ENCODE results near the gene CNIH3.

The CNIH3 gene

DNA sequence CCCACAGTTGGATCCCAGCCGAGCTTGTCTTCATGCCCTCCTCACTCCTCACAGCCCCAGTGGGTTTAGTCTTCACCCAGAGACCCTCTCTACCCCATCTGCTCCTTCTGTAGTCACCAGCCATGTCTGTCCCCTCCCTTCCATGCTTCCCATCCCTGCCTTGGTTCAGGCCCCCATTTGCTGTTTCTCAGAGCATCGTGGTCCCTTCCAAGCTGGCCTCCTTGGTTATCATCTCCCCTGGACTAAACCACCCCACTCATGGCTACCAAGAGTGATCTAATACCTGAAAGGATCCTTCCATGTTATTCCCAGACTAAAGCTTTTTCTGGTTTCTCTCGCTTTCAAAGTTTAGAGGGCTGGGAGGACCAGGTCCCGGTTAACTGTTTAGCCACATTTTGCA, 8.3 kb downstream of the CNIH3 start:
- no peak for DNase-seq (ENCODE audit: low read depth)
- no peak overlapping the region for H3K4me3 ChIP-seq (ENCODE audit: low read depth, low read length)
- TF ChIP-seq, protein P1, sequence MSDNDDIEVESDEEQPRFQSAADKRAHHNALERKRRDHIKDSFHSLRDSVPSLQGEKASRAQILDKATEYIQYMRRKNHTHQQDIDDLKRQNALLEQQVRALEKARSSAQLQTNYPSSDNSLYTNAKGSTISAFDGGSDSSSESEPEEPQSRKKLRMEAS (IDR thresholded peaks at IDR 0.05; ENCODE audit: low read depth, low read length), result no peak
- TF ChIP-seq MYC (IDR thresholded peaks at IDR 0.05; ENCODE audit: low read depth, low read length), result no peak
- no peak for TF ChIP-seq POLR2A (IDR thresholded peaks at IDR 0.05; ENCODE audit: extremely low read depth, insufficient read length)
- no peak for TF ChIP-seq CTCF (IDR thresholded peaks at IDR 0.05; ENCODE audit: low read depth, low read length)

GRCh38 chr1:224626042-224626441, 9.9 kb downstream of the CNIH3 start:
- DNase-seq (ENCODE audit: low read depth), result no peak
- TF ChIP-seq, protein P1 (IDR thresholded peaks at IDR 0.05; ENCODE audit: low read depth, low read length), result no peak
- no peak for TF ChIP-seq POLR2A (IDR thresholded peaks at IDR 0.05; ENCODE audit: extremely low read depth, insufficient read length)
- TF ChIP-seq CTCF (IDR thresholded peaks at IDR 0.05; ENCODE audit: low read depth, low read length), result no peak
- no peak for TF ChIP-seq MYC (IDR thresholded peaks at IDR 0.05; ENCODE audit: low read depth, low read length)
- no peak overlapping the region for H3K4me3 ChIP-seq (ENCODE audit: low read depth, low read length)

- no peak overlapping the region for H3K4me3 ChIP-seq (ENCODE audit: low read depth, low read length)
- DNase-seq (ENCODE audit: low read depth), result no peak
Measured at GRCh38 chr1:224629965-224630364, 13.8 kb downstream of the CNIH3 start.

DNA sequence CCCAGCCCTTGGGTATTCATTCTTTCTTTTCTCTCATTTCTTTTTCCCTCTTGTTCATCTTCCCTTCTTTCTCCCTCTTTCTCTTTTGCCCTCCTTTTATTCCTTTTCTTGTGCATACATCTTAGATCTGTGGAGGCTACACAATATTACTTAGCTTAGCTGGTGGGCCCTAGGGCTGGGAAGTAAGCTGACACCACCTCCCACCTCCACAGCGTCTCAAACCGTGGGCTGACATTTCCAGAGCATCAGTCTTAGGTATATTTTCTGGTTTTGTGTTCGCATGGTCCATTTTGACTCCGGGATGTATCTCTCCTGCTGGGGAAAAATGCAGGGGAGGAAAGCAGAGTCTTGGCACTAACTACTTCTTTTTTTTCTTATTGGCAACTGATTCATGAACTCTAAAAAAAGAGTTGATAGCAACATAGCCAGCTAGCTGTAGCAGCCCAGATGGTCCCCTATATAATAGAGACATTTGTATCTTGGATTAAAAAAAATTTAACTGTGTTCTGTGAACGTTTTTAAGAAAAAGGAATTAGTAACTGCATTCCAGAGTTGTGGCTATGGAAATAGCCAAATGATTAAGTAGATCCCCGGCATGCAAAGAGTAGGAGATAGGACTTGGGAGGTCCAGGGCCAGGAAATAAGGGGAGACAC, 15.5 kb downstream of the CNIH3 start:
- no peak for TF ChIP-seq CTCF (IDR thresholded peaks at IDR 0.05; ENCODE audit: low read depth, low read length)
- TF ChIP-seq, protein P1 (IDR thresholded peaks at IDR 0.05; ENCODE audit: low read depth, low read length), result no peak
- TF ChIP-seq POLR2A (IDR thresholded peaks at IDR 0.05; ENCODE audit: extremely low read depth, insufficient read length), result no peak
- no peak for TF ChIP-seq MYC (IDR thresholded peaks at IDR 0.05; ENCODE audit: low read depth, low read length)
- no peak for DNase-seq (ENCODE audit: low read depth)
- no peak overlapping the region for H3K4me3 ChIP-seq (ENCODE audit: low read depth, low read length)

More at GRCh38 chr1:224629965-224630364, 13.8 kb downstream of the CNIH3 start:
- no peak for TF ChIP-seq POLR2A (IDR thresholded peaks at IDR 0.05; ENCODE audit: extremely low read depth, insufficient read length)
- TF ChIP-seq, protein P1 (IDR thresholded peaks at IDR 0.05; ENCODE audit: low read depth, low read length), result no peak
- no peak for TF ChIP-seq CTCF (IDR thresholded peaks at IDR 0.05; ENCODE audit: low read depth, low read length)
- TF ChIP-seq MYC (IDR thresholded peaks at IDR 0.05; ENCODE audit: low read depth, low read length), result no peak

DNA sequence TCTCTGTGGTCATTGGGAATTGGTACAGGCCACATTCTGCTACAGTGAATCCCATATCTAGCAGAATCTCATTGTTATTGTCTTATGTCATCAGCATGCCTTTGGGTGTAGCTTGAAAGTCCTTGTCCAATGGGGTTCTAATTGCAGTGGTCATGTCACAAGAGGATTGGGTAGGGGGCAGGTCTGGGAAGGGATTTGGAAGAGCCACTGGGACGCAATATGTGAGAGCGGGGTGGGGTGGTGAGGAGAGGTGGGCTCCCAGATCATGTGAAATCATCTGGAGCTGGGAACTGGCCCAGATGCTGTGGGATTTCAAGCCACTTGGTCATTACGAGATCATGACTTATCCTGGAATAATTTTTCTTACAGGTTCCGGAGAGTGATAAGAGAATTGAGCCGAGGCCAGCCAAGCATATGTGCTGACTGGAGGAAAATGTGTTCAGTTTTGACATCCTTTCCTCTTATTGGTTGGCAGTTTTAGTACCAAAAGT, 16.3 kb downstream of the CNIH3 start:
- TF ChIP-seq MYC (IDR thresholded peaks at IDR 0.05; ENCODE audit: low read depth, low read length) (no peak), POLR2A (IDR thresholded peaks at IDR 0.05; ENCODE audit: extremely low read depth, insufficient read length) (no peak), CTCF (IDR thresholded peaks at IDR 0.05; ENCODE audit: low read depth, low read length) (no peak)
- TF ChIP-seq, protein P1 (IDR thresholded peaks at IDR 0.05; ENCODE audit: low read depth, low read length), result no peak
- no peak for DNase-seq (ENCODE audit: low read depth)

More for the DNA sequence above, 16.3 kb downstream of the CNIH3 start:
- no peak overlapping the region for H3K4me3 ChIP-seq (ENCODE audit: low read depth, low read length)
